HepG2 (cell line): Measurements from ENCODE around the gene RBPMS2. TPM values are rescaled to one million over a fixed set of nuclear protein-coding genes. Genes with fewer than 3 reads are reported as not detected.

Experiments used
- ATAC-seq: fragments of 200-7000 bp; cut with Tn5 transposase; 3 replicates; pipeline ENCODE4 v1.9.1; 2020; ENCODE audit warnings: mild to moderate bottlenecking, moderate library complexity
- BruUV-seq: library from RNA; stranded (reverse); fragments of 400-500 nt; replicated peaks from 2 replicates; lab custom pipeline; 2021; lab: Mats Ljungman, UMichigan
- CTCF ChIA-PET: fragments of 300-600 bp; formaldehyde crosslinking; extraction: SDS; loops from one replicate; lab custom pipeline; 2021; ENCODE audit warnings: low total read pairs, inconsistent platforms, low intra/inter-chr PET ratio; lab: Yijun Ruan, JAX
- POLR2A ChIA-PET: fragments of 350-600 bp; sonication (Branson Sonifier 250); formaldehyde crosslinking; loops from one replicate; lab custom pipeline; 2020; ENCODE audit warnings: antibody characterized with exemption, inconsistent platforms; lab: Yijun Ruan, JAX
- DNase-seq: peaks from one replicate; pipeline ENCODE4 v3.0.0-alpha.2; 2015; ENCODE audit warnings: low spot score
- FAIRE-seq: peaks from 3 replicates; lab custom pipeline; 2011; peaks lifted over from hg19 to GRCh38; lab: Jason Lieb, UNC
- H2AFZ ChIP-seq: one replicate; pipeline ENCODE4 v1.6.1; 2011; ENCODE audit warnings: low read length, inconsistent platforms
- H3K27ac ChIP-seq: fragments of 300-600 bp; 3 replicates; pipeline ENCODE4 v1.8.0; 2011; ENCODE audit warnings: mixed run types, mild to moderate bottlenecking, mixed read lengths, low read length, inconsistent platforms; ENCODE audit not compliant: insufficient read depth; ENCODE audit errors: extremely low read length
- H3K27me3 ChIP-seq, 2 experiments: fragments of 200-600 bp in 1 of 2; 2 replicates in 1 of 2; 3 replicates in 1 of 2; pipeline versions ENCODE4 v1.6.0 to v1.8.0; 2011; ENCODE audit warnings: low read length in 2 of 2, mild to moderate bottlenecking in 2 of 2, moderate library complexity in 2 of 2, inconsistent platforms in 1 of 2; ENCODE audit not compliant: insufficient read depth in 2 of 2, control insufficient read depth in 1 of 2
- H3K36me3 ChIP-seq, 2 experiments: fragments of 200-600 bp in 1 of 2; replicated peaks in 1 of 2; 2 replicates in 1 of 2; 3 replicates in 1 of 2; pipeline versions ENCODE4 v1.5.1 to v1.8.0; 2011; ENCODE audit warnings: low read length in 2 of 2, inconsistent platforms in 1 of 2; ENCODE audit not compliant: insufficient read depth in 2 of 2, control insufficient read depth in 1 of 2
- H3K4me1 ChIP-seq: 2 replicates; pipeline ENCODE4 v1.5.1; 2012; ENCODE audit warnings: low read length, inconsistent platforms; ENCODE audit not compliant: insufficient read depth
- H3K4me2 ChIP-seq: 2 replicates; pipeline ENCODE4 v1.6.0; 2011; ENCODE audit warnings: low read depth, low read length, inconsistent platforms
- H3K4me3 ChIP-seq, 3 experiments: fragments of 200-600 bp in 1 of 3; sonication (generic), shearing (Covaris generic) in 1 of 3; replicated peaks in 1 of 3; 2 replicates each; pipeline ENCODE4 v1.5.1; 2011 to 2016; ENCODE audit warnings: low read length in 3 of 3, inconsistent platforms in 2 of 3, low read depth in 2 of 3, mild to moderate bottlenecking in 2 of 3, control low read depth in 1 of 3, mixed read lengths in 1 of 3; ENCODE audit not compliant: insufficient read depth in 1 of 3
- H3K79me2 ChIP-seq: one replicate; pipeline ENCODE4 v1.6.1; 2011; ENCODE audit warnings: low read length, inconsistent platforms; ENCODE audit not compliant: insufficient read depth
- H3K9ac ChIP-seq: 2 replicates; pipeline ENCODE4 v1.6.0; 2011; ENCODE audit warnings: mild to moderate bottlenecking, low read depth, low read length, inconsistent platforms; ENCODE audit not compliant: insufficient read depth
- H3K9me3 ChIP-seq: 2 replicates; pipeline ENCODE4 v1.5.1; 2012; ENCODE audit warnings: mild to moderate bottlenecking, low read length
- H4K20me1 ChIP-seq: 2 replicates; pipeline ENCODE4 v1.6.0; 2011; ENCODE audit warnings: inconsistent platforms, mild to moderate bottlenecking, low read length, moderate library complexity; ENCODE audit not compliant: insufficient read depth
- CHCHD3 ChIP-seq: sonication (generic); formaldehyde crosslinking; IDR thresholded peaks from 2 replicates; pipeline ENCODE4 v1.8.0; 2022; ENCODE audit warnings: mild to moderate bottlenecking, missing genetic modification reagents, moderate library complexity
- ELF4 ChIP-seq: sonication (generic); formaldehyde crosslinking; IDR thresholded peaks from 2 replicates; pipeline ENCODE4 v1.5.0; 2020; ENCODE audit warnings: missing genetic modification reagents, mild to moderate bottlenecking, moderate library complexity, borderline replicate concordance
- GLI4 ChIP-seq: sonication (generic); formaldehyde crosslinking; IDR thresholded peaks from 2 replicates; pipeline ENCODE4 v1.5.1; 2020; ENCODE audit warnings: missing genetic modification reagents, mild to moderate bottlenecking, moderate library complexity, borderline replicate concordance
- HMG20B ChIP-seq: conservative IDR thresholded peaks from 2 replicates; pipeline ENCODE4 v1.6.1; 2016; ENCODE audit warnings: missing genetic modification reagents, missing compliant biosample characterization
- HNF4A ChIP-seq: sonication (generic); formaldehyde crosslinking; IDR thresholded peaks from 2 replicates; pipeline ENCODE4 v1.4.0; 2020; ENCODE audit warnings: missing genetic modification reagents
- NR2F1 ChIP-seq, 2 experiments: fragments of 450-650 bp in 1 of 2; formaldehyde crosslinking in 1 of 2; IDR thresholded peaks; 2 replicates each; pipeline versions ENCODE4 v1.5.0 to v1.6.1; 2016 to 2020; ENCODE audit warnings: mild to moderate bottlenecking in 1 of 2, missing compliant biosample characterization in 1 of 2, missing genetic modification reagents in 1 of 2, moderate library complexity in 1 of 2
- NR2F2 ChIP-seq: IDR thresholded peaks from 2 replicates; pipeline ENCODE4 v1.6.1; 2012; ENCODE audit warnings: low read depth, inconsistent platforms, borderline replicate concordance
- POGZ ChIP-seq: sonication (generic); formaldehyde crosslinking; IDR thresholded peaks from 2 replicates; pipeline ENCODE4 v1.4.0; 2020; ENCODE audit warnings: mild to moderate bottlenecking, missing genetic modification reagents
- RARA ChIP-seq: IDR thresholded peaks from 2 replicates; pipeline ENCODE4 v1.6.1; 2016; ENCODE audit warnings: missing genetic modification reagents, missing compliant biosample characterization
- REL ChIP-seq: sonication (generic); formaldehyde crosslinking; conservative IDR thresholded peaks from 2 replicates; pipeline ENCODE4 v1.8.0; 2022; ENCODE audit warnings: mild to moderate bottlenecking, missing genetic modification reagents, moderate library complexity
- TEAD3 ChIP-seq: optimal IDR thresholded peaks from 2 replicates; pipeline ENCODE3; 2016; ENCODE audit warnings: borderline replicate concordance
- ZFP36L1 ChIP-seq: sonication (generic); formaldehyde crosslinking; IDR thresholded peaks from 2 replicates; pipeline ENCODE4 v1.8.0; 2022; ENCODE audit warnings: mild to moderate bottlenecking, missing genetic modification reagents, moderate library complexity
- ZNF17 ChIP-seq: sonication (generic); formaldehyde crosslinking; IDR thresholded peaks from 2 replicates; pipeline ENCODE4 v1.5.0; 2020; ENCODE audit warnings: mild to moderate bottlenecking, missing genetic modification reagents
- ZNF317 ChIP-seq: sonication (generic); formaldehyde crosslinking; IDR thresholded peaks from 2 replicates; pipeline ENCODE4 v1.5.0; 2020; ENCODE audit warnings: mild to moderate bottlenecking, missing genetic modification reagents
- ZNF652 ChIP-seq: IDR thresholded peaks from 2 replicates; pipeline ENCODE4 v1.6.1; 2016; ENCODE audit warnings: low read depth, borderline replicate concordance
- whole genome bisulfite sequencing: methylation state at CpG from one replicate; pipeline ENCODE4 v1.1.6; 2017; ENCODE audit warnings: low lambda C conversion rate; 5-methylcytosine and 5-hydroxymethylcytosine counted together
- in situ Hi-C: cut with HindIII; loops from 2 replicates; pipeline ENCODE4 v1.10.0; 2017; ENCODE audit warnings: low pct_unique_long_range_greater_than_20kb; ENCODE audit not compliant: extremely low pct_ligation_motif_present
- intact Hi-C: fragments of 100-400 bp; cut with micrococcal nuclease; formaldehyde crosslinking; loops from one replicate; pipeline ENCODE4 v1.10.0; 2022; ENCODE audit not compliant: unreplicated experiment
- polyA plus RNA-seq, 8 experiments: library from polyadenylated mRNA; depleted of rRNA in 3 of 8; stranded (reverse) in 7 of 8; unstranded in 1 of 8; fragments of >200 nt; fragmentation: Illumina TruSeq in 4 of 8; extraction: Trizol in 4 of 8; gene quantifications; 2 replicates each; pipeline versions ENCODE4 v1.2.1 to v1.2.3, GENCODE V29; 2011 to 2016; ENCODE audit warnings: low read depth in 4 of 8, missing spikeins in 1 of 8, mixed read lengths in 1 of 8; ENCODE audit not compliant: insufficient read depth in 1 of 8
- total RNA-seq, 5 experiments: library from RNA; depleted of rRNA; stranded (reverse); fragments of >200 nt; fragmentation: Illumina TruSeq; extraction: Trizol; gene quantifications; 2 replicates each; pipeline ENCODE4 v1.2.3, GENCODE V29; 2016; ENCODE audit warnings: low read depth in 1 of 5
- TF ChIP-seq, protein P1 (sequence below): sonication (generic); formaldehyde crosslinking; IDR thresholded peaks from 2 replicates; pipeline ENCODE4 v1.4.0; 2020; ENCODE audit warnings: missing genetic modification reagents
- TF ChIP-seq, protein P2 (sequence below): sonication (generic); formaldehyde crosslinking; conservative IDR thresholded peaks from 2 replicates; pipeline ENCODE4 v1.4.0; 2020; ENCODE audit warnings: mild to moderate bottlenecking, missing genetic modification reagents, moderate library complexity
- TF ChIP-seq, protein P3 (sequence below): sonication (generic); formaldehyde crosslinking; IDR thresholded peaks from 2 replicates; pipeline ENCODE4 v1.4.0; 2020; ENCODE audit warnings: missing genetic modification reagents
- TF ChIP-seq, protein P4 (sequence below): sonication (generic); formaldehyde crosslinking; IDR thresholded peaks from 2 replicates; pipeline ENCODE4 v1.8.0; 2022; ENCODE audit warnings: mild to moderate bottlenecking, missing genetic modification reagents; ENCODE audit not compliant: insufficient replicate concordance

The RBPMS2 gene
- total and polyA plus RNA-seq, 2 of the 13 experiments (the other 11 are each of a cell fraction or from before 2014, with no cell fraction given): 0.08 TPM; not detected in 1

DNA sequence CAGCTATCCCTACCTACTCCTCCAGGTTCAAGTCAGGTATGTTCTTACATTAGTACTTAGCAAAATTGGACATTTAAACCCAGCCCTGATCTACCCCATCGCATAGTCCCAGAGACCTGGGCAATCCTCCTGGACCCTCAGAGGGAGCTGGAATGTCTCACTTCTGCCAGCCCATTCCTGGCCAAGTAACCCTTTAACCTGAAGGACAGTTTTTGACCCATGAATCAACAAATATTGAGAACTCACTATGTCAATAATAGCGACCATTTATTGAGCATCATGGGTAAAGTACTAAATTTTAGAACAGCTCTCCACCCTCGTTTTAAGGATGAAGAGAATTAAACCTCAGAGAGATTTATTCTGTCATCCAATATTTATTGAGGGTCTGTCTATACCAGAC lies 70.4 kb downstream of the RBPMS2 start:
- BruUV-seq: no TSS peak
- Histone ChIP-seq H4K20me1 (no peaks in the 10 kb centered on the region), H3K9ac (no peak overlapping the region), H3K4me1 (peaks cover 65% of the 10 kb centered on the region), H3K27ac (peak overlapping the region; percentile 24), H3K4me3 (no peak overlapping the region), H3K4me2 (peak overlapping the region; percentile 13; the same call in 1 of the 2 replicates), H3K79me2 (peaks cover 24% of the 10 kb centered on the region), H2AFZ (no peak overlapping the region), H3K36me3 (no peaks in the 10 kb centered on the region), H3K27me3 (no peaks in the 10 kb centered on the region; a peak in 1 of 5 replicates), H3K9me3 (no peaks in the 10 kb centered on the region)
- in situ Hi-C loops (no loop called here), intact Hi-C loops (no loop called here)
- DNase-seq (no peak), ATAC-seq (no peak), FAIRE-seq (no peak)
- ChIA-PET POLR2A (interaction anchor here (0.6 to 1.4 kb wide), 3 partner anchors 16 to 23 kb away, joined by 3 to 5 read pairs (median 3); no protein-coding TSS in a partner anchor), CTCF (no interaction called here)
- WGBS: 7% methylated on average over 3 of the region's 3 CpGs
- TF ChIP-seq ELF4 (CRISPR knock-in tag) (no peak), ZFP36L1 (CRISPR knock-in tag) (no peak), HNF4A (CRISPR knock-in tag) (peak; percentile 36), ZNF652 (CRISPR knock-in tag) (0 out of 2 replicates have a peak, but pooled peaks have one; percentile 33), CHCHD3 (CRISPR knock-in tag) (no peak), NR2F1 (CRISPR knock-in tag; IDR thresholded peaks at IDR 0.05) (peak in 1 of 2 experiments; percentile 16; a peak in 1 of 4 replicates), ZNF317 (CRISPR knock-in tag) (no peak), POGZ (CRISPR knock-in tag) (no peak), HMG20B (CRISPR knock-in tag) (no peak), NR2F2 (peak; percentile 44; the same call in 1 of the 2 replicates), TEAD3 (peak; percentile 39), RARA (CRISPR knock-in tag) (0 out of 2 replicates have a peak, but pooled peaks have one; percentile 20), ZNF17 (CRISPR knock-in tag) (no peak), REL (CRISPR knock-in tag) (no peak), GLI4 (CRISPR knock-in tag) (no peak)
- TF ChIP-seq, protein P1, sequence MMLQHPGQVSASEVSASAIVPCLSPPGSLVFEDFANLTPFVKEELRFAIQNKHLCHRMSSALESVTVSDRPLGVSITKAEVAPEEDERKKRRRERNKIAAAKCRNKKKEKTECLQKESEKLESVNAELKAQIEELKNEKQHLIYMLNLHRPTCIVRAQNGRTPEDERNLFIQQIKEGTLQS (CRISPR knock-in tag): no peak
- TF ChIP-seq, protein P2, sequence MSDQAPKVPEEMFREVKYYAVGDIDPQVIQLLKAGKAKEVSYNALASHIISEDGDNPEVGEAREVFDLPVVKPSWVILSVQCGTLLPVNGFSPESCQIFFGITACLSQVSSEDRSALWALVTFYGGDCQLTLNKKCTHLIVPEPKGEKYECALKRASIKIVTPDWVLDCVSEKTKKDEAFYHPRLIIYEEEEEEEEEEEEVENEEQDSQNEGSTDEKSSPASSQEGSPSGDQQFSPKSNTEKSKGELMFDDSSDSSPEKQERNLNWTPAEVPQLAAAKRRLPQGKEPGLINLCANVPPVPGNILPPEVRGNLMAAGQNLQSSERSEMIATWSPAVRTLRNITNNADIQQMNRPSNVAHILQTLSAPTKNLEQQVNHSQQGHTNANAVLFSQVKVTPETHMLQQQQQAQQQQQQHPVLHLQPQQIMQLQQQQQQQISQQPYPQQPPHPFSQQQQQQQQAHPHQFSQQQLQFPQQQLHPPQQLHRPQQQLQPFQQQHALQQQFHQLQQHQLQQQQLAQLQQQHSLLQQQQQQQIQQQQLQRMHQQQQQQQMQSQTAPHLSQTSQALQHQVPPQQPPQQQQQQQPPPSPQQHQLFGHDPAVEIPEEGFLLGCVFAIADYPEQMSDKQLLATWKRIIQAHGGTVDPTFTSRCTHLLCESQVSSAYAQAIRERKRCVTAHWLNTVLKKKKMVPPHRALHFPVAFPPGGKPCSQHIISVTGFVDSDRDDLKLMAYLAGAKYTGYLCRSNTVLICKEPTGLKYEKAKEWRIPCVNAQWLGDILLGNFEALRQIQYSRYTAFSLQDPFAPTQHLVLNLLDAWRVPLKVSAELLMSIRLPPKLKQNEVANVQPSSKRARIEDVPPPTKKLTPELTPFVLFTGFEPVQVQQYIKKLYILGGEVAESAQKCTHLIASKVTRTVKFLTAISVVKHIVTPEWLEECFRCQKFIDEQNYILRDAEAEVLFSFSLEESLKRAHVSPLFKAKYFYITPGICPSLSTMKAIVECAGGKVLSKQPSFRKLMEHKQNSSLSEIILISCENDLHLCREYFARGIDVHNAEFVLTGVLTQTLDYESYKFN: 0 out of 2 replicates have a peak, but pooled peaks have one; percentile 26
- TF ChIP-seq, protein P3, sequence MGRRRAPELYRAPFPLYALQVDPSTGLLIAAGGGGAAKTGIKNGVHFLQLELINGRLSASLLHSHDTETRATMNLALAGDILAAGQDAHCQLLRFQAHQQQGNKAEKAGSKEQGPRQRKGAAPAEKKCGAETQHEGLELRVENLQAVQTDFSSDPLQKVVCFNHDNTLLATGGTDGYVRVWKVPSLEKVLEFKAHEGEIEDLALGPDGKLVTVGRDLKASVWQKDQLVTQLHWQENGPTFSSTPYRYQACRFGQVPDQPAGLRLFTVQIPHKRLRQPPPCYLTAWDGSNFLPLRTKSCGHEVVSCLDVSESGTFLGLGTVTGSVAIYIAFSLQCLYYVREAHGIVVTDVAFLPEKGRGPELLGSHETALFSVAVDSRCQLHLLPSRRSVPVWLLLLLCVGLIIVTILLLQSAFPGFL (CRISPR knock-in tag): no peak
- TF ChIP-seq, protein P4, sequence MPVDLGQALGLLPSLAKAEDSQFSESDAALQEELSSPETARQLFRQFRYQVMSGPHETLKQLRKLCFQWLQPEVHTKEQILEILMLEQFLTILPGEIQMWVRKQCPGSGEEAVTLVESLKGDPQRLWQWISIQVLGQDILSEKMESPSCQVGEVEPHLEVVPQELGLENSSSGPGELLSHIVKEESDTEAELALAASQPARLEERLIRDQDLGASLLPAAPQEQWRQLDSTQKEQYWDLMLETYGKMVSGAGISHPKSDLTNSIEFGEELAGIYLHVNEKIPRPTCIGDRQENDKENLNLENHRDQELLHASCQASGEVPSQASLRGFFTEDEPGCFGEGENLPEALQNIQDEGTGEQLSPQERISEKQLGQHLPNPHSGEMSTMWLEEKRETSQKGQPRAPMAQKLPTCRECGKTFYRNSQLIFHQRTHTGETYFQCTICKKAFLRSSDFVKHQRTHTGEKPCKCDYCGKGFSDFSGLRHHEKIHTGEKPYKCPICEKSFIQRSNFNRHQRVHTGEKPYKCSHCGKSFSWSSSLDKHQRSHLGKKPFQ (CRISPR knock-in tag): no peak
